GM18526 (cell line): ENCODE results near the gene CYP27C1.

Experiments used
- POLR2A ChIP-seq: IDR thresholded peaks from 3 replicates; pipeline ENCODE4 v1.6.1; 2011; ENCODE audit not compliant: insufficient read length; ENCODE audit errors: extremely low read depth

Gene CYP27C1

DNA sequence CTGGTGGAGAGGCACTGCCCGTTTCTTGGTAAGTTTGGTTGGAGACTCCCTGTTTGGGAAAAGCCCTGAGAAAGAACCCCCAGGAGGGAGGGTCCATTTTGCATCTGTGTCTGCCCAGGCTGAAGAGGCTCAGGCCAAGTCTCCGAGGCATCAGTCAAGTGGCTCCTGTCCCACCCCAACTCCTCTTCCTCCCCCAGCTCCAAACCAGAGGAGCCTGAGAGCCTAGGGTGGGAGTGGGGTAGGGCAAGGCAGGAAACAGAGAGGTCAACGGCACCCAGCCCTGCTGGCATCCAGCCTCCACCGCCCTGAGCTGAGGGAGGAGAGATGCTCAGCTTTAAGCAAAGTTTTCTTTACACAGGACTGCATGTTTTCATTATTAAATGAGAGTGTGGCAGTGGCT, 38.2 kb downstream of the CYP27C1 start:
- no peak for TF ChIP-seq POLR2A

DNA sequence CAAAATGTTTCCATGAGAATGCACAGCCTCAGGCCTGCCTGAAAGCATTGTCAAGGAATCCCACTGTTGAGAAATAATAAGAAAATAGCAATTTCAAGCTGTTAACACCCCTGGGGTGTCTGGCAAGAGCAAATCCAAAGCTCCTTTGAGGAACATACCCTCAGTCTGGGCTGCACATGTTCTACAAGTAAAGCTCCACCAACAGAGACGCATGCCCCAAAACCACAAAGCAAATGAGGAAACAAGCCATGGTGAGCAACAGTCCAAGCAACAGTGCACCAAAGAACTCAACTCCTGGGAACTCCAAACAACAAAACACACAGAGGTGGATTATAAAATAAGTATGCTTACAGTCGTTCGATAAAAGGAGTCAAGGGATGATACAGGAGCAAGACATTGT, 40.3 kb downstream of the CYP27C1 start:
- no peak for TF ChIP-seq POLR2A

DNA sequence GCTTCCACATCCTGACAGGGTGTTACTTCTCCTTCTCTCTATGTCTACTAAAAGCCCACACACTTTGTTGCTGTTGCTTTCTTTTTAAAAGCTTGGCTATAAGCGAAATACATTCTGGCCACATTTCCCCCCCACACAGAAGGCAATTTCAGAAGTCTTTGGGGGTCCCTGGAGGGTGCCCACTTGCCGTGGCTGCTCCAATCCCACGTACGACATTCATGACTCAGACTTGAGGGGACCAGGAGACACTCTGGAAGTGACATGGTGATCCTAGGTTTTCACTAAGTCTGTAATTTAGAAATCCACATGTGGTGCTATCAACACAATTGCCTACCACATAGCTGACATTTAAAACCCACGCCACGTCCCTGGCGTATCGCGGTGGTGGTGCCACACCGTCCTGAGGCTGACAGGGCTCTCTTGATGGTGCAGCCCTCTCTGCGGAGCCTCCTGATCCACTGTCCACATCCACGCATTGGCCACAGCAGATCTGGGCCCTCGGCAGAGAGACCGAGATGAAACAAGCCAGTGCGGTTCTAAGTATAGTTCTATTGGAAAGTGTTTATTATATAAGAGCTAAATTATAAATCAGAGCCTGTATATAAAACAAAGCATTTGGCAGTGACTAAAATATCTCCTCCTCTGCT, 42.4 kb downstream of the CYP27C1 start:
- no peak for TF ChIP-seq POLR2A

DNA sequence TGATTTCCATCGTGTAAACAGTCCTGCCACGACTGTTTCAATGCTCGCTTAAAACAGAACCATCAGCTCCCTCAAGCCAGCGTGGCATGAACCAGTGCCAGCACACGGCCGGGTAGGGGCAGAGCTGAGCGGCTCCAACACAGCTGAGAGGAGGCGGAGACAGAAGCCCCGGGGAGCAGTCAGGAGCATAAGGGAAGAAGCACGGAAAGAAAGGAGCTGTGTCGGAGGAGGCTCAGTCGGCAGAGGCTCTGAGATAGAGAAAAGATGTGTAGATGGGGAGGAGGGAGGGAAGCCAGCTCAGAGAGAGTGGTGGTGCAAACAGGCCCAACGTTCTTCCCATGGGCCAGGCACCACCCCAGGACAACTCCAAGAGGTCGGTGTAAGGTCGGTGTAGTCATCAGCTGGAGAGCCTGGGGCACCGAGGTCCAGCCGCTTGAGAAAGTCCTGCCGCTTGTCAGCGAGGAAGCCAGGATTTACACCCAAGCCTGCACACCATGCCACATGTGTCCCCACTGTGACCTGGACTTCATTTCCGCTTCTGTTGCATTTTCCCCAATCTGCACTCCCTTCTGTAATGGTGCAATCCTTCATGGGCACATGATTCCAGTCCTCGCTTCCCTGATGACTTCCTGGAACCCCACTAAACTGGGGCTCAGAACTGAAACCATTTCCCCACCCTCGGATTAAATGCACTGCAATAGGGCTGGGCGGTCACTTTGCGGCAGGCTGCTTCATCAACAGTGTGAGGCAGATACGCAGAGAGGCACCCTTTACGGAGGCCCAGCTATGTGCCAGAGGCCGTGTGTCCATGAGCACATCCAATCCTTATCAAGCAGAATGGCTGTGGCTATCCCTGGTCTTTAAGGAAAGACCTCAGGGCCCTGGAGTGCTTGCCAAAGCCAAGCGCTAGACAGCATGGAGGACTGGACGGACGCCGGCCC, 43.5 kb downstream of the CYP27C1 start:
- TF ChIP-seq POLR2A, result no peak

DNA sequence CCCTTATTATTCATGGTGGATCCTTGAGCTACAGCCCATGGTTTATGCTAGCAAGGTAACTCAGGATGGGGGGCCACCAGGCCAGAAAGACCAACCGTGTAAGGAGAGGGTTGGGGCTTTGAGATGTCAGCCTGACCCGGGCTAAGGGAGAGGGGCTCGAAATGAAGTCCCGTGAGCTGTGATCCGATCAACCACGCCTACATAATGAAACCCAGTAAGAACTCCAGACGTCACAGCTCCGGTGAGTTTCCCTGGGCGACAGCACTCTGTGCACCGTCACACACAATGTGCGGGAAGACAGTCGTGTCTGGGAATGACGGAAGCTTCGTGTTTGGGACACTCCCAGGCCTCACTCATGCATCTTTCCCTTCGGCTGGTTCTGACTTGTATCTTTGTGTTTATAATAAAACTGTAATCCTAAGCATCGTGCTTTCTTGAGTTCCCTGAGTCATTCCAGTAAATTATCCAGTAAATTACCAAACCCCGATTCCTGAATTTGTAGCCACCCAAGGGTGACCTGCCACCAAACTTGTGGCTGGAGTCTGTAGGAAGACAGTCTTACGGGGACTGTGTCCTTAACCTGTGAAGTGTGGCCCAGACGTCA, 44.2 kb downstream of the CYP27C1 start:
- TF ChIP-seq POLR2A, result no peak

DNA sequence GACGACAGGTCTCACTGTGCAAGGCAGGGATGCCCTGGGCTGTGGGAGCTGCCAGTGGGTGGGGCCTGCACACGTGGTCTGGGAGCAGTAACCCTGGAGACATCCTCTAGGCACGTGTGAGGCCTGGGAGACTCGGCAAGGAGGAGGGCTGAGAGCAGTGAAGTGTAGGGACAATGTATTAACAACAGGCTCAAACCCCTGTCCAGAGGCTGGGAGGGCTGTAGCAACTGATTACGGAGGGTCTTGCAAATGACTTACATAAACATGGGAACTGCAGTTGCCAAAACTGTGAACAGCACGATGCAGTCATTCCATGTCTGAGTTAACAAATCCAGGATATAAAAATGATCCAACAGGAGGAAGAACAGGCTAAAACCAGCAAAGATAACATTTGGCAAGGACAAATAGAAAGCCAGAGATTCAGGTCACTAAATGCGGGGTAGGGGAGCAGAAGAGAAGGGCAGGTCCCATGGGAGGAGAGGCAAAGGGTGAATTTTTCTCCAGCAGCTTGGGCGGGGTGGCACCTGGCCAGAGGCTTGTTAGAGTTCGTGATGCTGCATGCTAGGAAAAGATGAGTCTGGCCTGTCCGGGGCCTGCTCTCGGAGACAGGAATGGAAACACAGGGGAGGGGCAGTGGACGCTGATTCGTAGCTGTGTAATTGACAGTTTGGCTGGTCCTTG, 44.9 kb downstream of the CYP27C1 start:
- TF ChIP-seq POLR2A, result no peak

DNA sequence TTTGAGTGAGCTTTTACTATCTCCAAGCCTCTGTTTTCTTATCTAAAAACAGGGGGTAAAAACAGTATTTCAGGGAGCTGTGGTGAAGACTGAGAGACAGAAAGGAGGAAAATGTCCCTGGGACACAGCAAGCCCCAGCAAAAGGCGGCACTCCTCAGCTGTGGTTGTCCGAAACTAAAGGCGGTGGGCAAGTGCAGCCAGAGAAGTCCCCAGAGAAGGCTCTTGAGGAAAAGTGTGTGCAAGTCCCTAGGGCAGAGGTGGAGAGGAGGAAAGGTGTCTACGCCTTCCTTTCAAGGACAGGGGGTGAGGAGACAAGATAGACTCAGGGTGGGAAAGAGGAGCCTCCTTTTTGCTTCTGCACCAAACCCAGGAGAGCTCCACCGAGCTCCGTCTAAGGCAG, 45.5 kb downstream of the CYP27C1 start:
- no peak for TF ChIP-seq POLR2A

DNA sequence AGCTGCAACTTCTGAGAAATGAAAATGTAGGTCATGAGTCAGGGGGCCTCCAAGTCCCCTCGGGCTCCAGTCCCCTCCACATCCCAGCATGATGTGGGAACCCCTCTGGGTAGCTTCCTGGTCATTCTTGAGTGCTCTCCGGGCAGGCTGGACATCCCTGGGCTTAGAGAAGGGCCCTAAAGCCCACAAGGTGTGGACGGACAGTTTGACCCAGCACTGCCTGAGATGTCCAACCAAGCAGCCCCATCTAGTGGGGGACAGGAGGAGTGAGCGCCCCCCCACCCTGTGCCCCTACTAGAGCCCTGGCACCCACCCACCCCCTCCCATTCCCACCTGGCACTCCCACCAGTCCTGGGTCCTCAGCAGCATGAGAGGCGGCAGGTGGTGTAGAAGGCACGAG, 46.0 kb downstream of the CYP27C1 start:
- TF ChIP-seq POLR2A, result no peak

DNA sequence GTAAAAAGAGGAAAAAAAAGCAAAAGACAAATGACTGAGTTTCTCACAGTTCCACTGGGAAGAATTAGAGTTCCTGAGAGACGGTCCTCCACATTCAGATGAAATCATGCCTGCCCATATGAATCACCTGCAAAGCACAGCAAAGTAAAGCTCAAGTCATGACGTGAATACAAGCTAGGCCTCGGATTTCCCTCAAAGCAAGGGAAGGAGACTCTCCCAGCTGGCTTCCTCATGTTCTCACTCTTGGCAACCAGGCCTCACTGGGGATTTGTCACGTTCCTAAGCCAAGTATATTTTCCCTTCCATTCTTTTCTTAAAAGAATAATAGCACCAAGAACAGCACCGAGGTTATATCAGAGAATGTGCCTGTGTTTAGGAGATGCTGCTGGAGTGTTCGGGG, 47.0 kb downstream of the CYP27C1 start:
- TF ChIP-seq POLR2A, result no peak

DNA sequence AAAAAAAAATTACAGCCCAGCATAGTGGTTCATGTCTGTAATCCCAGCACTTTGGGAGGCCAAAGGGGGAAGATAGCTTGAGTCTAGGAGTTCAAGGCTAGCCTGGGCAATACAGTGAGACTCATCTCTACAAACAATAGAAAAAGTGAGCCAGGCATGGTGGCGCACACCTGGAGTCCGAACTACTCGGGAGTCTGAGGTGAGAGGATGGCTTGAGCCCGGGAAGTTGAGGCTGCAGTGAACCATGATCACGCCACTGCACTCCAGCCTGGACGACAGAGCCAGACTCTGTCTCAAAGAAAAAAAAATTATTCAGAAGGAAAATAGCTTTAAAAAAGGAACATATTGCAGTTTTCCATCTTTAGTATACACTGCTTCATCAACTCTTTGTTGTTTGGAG, 47.8 kb downstream of the CYP27C1 start:
- TF ChIP-seq POLR2A, result no peak

DNA sequence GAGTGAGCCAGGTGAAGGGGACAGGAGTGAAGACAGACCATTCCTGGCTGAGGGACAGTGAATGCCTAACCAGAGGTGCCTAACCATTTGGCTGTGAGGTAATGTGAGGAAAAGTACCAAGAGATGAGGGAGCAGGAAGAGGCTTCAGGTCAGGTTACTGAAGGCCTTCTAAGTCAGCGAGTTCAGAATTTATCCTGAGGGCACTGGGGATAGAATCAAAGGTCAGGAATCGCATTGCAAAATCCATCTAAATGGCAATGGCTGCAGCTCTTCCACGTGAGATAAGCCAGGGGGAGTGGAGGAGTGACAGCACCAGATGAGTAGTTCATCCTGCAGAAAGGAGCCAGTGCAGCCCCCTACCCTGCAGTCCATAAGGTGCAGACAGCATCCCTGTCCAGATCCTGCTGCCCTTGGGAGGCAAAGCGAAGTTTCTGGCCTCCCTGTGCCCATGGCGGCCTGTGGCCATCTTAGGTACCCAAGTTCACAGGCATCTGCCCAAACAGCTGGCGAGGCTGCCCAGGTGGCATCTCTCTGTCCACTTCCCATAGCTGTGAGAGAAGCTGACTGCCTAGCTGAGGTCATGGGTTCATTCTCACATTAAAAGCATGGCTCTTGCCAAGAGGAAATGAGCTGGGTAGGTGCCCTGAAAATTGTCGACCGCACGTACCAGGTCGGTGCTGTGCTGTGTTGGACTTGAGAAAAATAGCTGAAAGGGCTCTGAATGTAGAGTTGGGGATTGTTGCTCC, 49.5 kb downstream of the CYP27C1 start:
- TF ChIP-seq POLR2A, result no peak

DNA sequence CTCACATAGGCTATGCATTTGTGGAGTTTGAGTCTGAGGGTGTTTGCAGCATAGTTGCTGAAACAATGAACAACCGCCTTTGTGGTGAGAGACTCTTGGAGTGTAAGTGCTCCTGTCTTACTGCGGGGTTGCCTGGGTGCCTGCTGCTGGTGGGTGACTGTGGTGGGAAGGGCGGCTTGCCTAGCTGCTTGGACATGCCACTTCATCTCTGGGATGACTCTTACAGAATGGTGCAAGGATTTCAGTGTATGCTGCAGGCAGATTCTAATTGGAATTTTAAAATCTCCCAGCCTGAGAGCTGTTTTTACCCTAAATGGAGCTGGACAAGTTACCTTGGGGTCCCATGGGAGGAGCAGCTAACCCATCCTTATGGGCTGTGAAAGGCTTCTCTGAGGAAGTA, 50.1 kb downstream of the CYP27C1 start:
- no peak for TF ChIP-seq POLR2A

DNA sequence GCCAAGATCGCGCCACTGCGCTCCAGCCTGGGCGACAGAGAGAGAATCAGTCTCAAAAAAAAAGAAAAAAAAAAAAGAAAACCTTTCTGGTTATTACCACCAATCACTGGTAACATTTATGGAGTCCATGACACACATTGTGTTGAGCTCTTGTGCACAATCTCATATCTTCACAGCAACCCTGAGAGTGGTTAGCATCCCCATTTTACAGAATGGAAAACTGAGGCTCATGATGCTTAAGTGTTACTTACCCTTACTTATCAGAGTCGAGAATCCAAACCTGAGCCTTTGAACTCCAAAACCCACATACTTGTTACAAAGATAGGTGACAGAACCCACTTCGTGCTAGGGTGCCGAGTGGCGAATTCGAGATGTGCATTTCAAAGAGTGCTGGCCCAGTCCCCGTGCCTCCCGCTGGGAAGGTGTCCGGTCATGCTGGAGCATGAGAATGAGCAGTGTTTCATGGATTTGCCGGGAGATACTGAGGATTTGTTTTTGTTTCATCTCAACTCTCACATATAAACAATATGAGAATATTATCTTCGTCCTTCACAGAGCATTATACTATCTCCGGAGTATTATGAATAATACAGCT, 50.9 kb downstream of the CYP27C1 start:
- TF ChIP-seq POLR2A, result no peak

DNA sequence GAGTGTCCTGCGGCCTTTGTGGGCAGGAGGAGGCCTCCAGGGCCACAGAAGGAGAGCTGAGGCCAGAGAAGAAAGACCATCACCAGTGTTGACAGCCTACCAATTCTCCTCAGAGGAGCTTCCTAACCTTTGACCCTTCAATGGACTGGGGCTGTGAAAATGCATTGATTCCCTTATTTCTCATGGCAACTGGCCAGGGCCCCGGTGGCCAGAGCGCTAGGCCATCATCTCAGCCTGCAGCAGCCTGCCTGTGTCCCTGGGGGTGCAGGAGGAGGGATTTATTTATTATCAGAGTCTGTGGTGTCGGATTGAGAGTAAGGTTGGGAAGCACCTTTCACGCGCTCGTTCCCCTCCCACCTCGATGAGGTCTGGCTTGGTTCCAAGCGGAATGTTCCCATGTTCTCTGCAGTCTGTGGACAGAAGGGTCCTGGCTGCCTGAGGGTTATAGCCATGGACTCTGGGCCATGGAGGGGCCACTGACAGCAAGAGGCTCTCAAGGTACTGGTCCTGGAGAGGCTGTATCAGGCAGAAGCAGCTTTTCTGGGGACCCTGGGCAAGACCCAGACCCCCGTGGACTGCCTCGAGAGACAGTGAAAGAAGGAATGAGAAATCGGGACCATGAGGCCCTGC, 53.8 kb downstream of the CYP27C1 start:
- no peak for TF ChIP-seq POLR2A
